Measurements from ENCODE around the gene ITGA7. TPM values are rescaled to one million over a fixed set of nuclear protein-coding genes. Genes with fewer than 3 reads are reported as not detected.

Gene ITGA7
- total RNA-seq, 1 experiment from 2014 or later: 0.58 TPM

Other genes with a start within 250 kb of the ITGA7 start
- gene OR6C70, start 237.8 kb downstream of the ITGA7 start, total RNA-seq (2014; rRNA removed; shearing (Covaris generic)): not detected in 2 replicates
- gene OR6C68, start 215.5 kb downstream of the ITGA7 start, total RNA-seq (2014; rRNA removed; shearing (Covaris generic)): not detected in 2 replicates
- gene OR6C4, start 158.3 kb downstream of the ITGA7 start, total RNA-seq (2014; rRNA removed; shearing (Covaris generic)): not detected in 2 replicates
- not detected in 2 replicates for gene OR2AP1, start 135.4 kb downstream of the ITGA7 start, total RNA-seq (2014; rRNA removed; shearing (Covaris generic))
- not detected in 2 replicates for gene OR10P1, start 71.0 kb downstream of the ITGA7 start, total RNA-seq (2014; rRNA removed; shearing (Covaris generic))
- gene BLOC1S1, start 8.1 kb upstream of the ITGA7 start, total RNA-seq (2014; rRNA removed; shearing (Covaris generic)): 60.2 and 73.7 TPM in 2 replicates
- gene RDH5, start 12.5 kb upstream of the ITGA7 start, total RNA-seq (2014; rRNA removed; shearing (Covaris generic)): 2.5 and 4.3 TPM in 2 replicates
- gene CD63, start 21.1 kb upstream of the ITGA7 start, total RNA-seq (2014; rRNA removed; shearing (Covaris generic)): 897 and 1,131 TPM in 2 replicates
- 16.2 and 29.2 TPM in 2 replicates for gene GDF11, start 35.2 kb upstream of the ITGA7 start, total RNA-seq (2014; rRNA removed; shearing (Covaris generic))
- gene SARNP, start 109.8 kb upstream of the ITGA7 start, total RNA-seq (2014; rRNA removed; shearing (Covaris generic)): 248 and 272 TPM in 2 replicates
- gene ORMDL2, start 110.1 kb upstream of the ITGA7 start, total RNA-seq (2014; rRNA removed; shearing (Covaris generic)): 27.8 and 51.5 TPM in 2 replicates
- gene DNAJC14, start 121.7 kb upstream of the ITGA7 start, total RNA-seq (2014; rRNA removed; shearing (Covaris generic)): 17.3 and 33.2 TPM in 2 replicates
- gene MMP19, start 135.0 kb upstream of the ITGA7 start, total RNA-seq (2014; rRNA removed; shearing (Covaris generic)): 0.98 and 1.8 TPM in 2 replicates
- gene PYM1, start 220.0 kb upstream of the ITGA7 start, total RNA-seq (2014; rRNA removed; shearing (Covaris generic)): 93.9 and 119 TPM in 2 replicates
- 3.6 and 9.7 TPM in 2 replicates for gene DGKA, start 223.3 kb upstream of the ITGA7 start, total RNA-seq (2014; rRNA removed; shearing (Covaris generic))